Measurements from ENCODE around the gene CRYBG3.
"Not testable (repeated sequence)": the region's sequence is repeated elsewhere in the genome, so short reads cannot be mapped to it uniquely, and the experiment has no call there.

The CRYBG3 gene

DNA sequence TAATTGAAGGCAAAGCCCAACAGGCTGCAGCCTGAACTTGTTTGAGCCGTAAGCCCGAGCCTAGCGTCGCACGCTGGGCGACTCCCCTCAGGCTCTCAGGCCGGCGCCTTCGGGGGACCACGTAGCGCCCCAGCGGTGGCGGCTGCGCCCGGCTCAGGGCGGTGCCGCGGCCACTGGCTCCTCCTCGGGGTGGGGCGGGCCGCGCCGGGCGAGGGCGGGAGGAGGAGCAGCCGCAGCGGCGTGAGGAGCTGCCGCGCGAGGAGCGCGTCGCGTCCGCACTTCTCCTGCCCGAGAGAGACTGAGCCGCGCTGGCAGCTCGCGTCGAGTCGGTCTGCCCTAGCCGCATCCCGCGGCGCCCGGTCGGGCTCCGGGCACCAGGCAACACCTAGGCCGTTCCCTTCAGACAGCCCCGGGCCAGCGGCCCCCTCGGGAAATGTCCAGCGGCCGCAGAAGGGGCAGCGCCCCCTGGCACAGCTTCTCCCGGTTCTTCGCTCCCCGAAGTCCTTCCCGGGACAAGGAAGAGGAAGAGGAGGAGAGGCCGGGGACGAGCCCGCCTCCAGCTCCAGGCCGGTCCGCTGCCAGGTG, at the start of gene CRYBG3:
CRYBG3 (plus strand) TSS at position 238 of the 585 bp plus-strand sequence; CDS start at position 434, 196 bp downstream.
- DNase-seq: peak; percentile 77

DNA sequence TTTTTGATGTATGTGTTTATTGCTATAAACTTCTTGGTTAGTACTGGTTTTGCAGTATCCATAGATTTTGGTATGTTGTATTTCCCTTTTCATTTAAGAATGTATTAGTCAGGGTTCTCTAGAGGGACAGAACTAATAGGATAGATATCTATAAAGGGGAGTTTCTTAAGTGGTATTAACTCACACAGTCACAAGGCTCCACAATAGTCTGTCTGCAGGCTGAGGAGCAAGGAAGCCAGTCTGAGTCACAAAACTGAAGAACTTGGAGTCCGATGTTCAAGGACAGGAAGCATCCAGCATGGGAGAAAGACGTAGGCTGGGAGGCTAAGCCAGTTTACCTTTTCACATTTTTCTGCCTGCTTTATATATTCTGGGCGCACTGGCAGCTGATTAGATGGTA, 48.9 kb upstream of the CRYBG3 start:
- no peak for DNase-seq

DNA sequence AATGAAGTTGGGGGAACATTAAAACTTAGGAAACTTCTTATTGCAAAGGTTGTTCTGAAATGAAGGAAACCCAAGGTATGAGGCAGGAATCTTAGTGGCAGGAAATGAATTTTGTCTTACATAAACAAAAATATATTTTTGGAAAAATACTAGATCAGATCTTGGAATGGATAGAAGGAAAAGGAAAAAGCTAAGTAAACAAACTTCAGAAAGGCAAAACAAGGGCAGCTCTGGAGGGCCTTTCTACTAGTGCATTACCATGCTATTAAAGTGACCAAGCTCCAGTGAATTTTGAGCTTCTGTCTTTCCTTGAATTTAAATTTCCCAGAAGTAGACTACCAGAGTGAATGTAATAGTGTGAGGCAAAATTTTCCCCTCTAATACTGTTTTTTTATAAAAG, 43.7 kb upstream of the CRYBG3 start:
- no peak for DNase-seq

- DNase-seq: no peak
Measured at GRCh38 chr3:97793420-97794019, 28.3 kb upstream of the CRYBG3 start.

GRCh38 chr3:97795951-97796350, 25.9 kb upstream of the CRYBG3 start:
- no peak for DNase-seq

- DNase-seq: no peak
Measured at GRCh38 chr3:97804471-97804870, 17.3 kb upstream of the CRYBG3 start.

GRCh38 chr3:97810779-97811390, 10.9 kb upstream of the CRYBG3 start:
- no peak for DNase-seq

- DNase-seq: no peak
Measured at GRCh38 chr3:97815149-97815917, 6.5 kb upstream of the CRYBG3 start.

DNA sequence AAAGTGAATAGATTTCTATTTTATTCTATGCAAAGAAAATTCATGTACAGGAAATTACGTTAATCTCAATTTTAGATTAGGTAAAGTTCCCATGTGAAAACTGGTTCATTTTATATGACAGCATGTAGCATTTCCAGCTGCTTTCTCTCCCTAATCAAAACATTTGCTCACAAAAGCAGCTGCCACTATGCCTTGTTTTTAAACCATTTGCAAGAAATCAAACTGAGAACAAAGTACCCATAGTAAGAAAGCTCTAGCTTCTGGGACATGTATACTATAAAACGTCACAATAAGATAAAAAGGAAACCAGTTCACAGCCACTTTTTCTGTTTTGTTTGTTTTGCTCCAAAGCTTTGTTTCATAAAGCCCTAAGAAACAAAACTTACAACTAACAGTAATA, 5.0 kb upstream of the CRYBG3 start:
- no peak for DNase-seq

DNA sequence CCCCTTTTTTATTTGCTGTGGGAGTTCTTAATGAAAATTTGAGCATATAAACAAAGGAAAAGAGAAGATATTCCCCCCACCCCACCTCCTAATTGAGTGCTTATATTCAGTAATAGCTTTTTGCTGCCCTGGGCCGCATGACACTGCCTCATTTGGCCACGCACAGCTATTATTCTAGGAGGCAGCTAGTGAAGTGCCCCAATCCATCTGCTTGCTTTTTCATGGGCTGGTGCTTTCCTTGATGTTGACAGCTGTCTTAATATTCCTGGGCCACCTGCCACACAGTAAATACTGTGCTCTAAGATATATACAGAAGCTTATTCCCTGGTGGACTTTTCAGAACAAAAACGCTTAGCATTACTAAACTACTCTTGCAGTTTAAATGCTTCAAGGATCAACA, 3.8 kb upstream of the CRYBG3 start:
- DNase-seq: no peak

DNA sequence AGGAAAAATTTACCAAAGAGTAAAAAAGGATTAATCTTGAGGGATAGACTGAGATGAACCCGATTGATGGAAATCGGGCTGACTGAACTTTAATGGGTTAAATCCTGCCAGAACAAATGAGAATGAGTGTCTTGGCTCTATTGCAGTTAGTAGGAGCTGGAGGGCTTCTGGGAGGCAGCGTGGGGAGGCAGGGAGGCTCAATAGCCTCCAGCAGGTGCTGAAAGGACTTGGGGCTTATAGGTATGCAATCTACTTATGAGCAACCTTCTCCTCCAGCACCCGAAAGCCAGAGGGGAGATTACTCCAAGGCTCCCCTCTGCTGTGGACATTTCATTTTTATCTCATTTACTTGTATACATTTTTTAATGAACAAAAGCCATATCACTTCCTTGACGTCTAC, 1.0 kb upstream of the CRYBG3 start:
- DNase-seq: no peak

DNA sequence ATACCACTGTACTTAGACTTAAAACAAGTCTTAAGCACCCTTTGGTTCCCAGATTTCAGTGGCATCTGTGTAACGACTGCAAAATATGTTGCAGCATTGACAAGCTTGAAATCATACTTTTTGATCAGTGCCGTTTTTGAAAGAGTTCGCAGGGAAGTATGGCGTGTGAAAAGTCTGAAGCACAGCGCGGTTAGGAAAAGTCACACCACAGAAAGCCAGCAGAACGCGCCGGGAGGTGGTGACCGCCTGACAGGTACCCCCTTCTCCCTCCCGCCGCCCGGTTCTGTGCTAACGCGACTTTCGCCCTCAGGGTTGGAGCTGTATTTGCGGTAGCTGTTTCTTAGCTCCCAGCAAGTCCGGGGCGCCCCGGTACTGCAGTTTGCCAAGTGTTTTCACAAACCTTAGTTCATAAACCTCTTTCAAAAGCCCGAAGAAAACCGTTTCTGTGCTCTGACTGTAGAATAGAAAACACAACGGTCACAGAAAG, 481 bp upstream of the CRYBG3 start:
- peak; percentile 24 for DNase-seq

- no peak for DNase-seq
Measured at GRCh38 chr3:97822359-97822775, 556 bp downstream of the CRYBG3 start.

DNA sequence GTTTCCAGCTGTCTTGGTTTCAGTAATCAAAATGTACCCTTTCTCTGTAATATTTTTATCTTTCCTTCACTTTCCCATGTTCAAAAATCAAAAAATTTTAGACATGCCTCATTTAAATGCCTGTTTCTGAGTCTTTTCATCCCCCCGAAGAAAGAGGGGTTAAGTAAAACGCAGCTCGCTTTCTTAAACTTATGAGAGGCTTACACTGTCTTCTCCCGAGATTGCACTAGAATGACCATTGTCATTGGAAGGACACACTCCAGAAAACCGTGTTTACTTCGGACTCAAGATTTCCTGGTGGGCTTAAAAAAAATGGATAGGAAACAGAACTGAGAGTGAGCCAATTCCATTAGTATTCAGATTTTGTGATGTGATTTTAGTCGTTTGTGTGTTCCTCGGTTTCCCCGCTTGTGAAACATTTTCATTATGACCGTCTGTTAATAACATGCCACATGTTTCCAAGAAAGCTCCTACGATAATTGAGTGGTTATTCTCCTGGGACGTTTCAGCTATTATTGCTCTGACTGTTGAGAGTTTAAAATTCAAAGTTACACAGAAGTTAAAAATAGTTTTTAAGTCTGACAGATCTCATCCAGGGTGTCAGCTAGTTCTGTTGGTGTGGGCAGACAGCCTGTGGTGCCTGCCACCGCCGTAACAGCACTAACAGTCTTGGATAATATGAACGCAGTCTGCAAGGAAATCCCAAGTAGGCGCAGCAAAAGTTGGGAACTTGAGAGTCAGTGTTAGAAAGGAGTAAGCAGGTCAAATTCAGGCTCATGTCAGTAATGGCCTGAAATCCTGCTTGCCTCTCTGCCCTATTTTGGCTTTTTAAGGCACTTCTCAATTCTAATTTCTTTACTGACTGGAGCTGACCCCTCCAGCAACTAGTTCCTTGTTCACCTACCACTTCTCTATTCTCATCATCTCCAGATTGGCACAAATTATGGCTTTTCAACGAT, 1.5 kb downstream of the CRYBG3 start:
- no peak for DNase-seq

- no peak for DNase-seq
Measured at GRCh38 chr3:97825101-97825500, 3.3 kb downstream of the CRYBG3 start.

DNA sequence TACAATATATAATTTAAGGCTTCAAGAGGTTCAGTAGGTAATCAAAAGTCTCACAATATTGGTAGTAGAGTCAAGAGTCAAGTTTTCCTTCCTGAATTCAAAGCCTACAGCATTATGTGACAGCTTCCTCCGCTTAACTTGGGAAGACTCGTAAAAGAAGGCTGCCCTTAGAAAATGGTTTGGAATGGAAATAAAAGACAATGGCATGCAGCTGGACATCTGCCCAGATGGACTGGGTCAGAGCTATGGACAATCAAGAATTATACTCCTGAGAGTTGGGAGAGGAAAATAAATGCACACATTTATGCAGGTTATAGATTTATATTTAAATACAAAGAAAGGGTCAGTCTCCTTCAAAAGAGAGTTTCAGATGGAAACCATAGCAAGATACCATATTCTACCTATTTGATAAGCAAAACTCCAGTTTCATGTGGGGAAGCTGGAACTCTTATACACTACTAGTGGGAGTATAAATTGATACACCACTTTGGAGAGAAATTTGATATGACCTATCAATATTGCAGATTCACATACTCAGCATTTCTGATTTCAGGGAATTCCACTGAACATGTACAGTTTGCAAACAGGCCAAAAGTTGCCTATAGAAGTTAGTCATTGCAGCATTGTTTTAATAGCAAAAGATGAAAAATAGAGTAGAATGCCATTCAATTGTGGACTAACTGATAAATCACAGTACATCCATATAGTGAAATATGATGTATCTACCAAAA, 6.1 kb downstream of the CRYBG3 start:
- DNase-seq: no peak

GRCh38 chr3:97829198-97829597, 7.4 kb downstream of the CRYBG3 start:
- no peak for DNase-seq

DNA sequence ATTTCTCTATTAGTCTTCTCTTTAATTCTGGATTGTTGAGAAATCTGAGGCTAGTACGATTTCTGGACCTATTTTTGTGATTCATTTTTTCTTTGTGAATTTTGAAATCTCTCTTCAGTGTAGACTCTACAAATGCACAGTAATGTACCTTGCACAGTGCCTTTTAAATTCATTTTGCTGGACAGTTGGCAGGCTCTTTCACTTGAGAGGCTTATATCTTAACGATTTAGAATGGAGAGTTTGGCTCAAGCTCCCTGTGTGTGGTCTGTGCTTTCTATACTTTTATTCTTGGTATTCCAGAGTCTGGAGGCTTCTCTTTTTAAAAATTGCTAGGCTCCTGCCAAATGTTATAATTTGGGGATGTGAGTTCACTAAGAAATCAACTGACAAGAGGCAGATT, 8.8 kb downstream of the CRYBG3 start:
- DNase-seq: no peak

- DNase-seq: no peak
Measured at GRCh38 chr3:97831140-97831539, 9.3 kb downstream of the CRYBG3 start.

- not testable (repeated sequence) for DNase-seq
Measured at GRCh38 chr3:97833184-97833583, 11.4 kb downstream of the CRYBG3 start.

DNA sequence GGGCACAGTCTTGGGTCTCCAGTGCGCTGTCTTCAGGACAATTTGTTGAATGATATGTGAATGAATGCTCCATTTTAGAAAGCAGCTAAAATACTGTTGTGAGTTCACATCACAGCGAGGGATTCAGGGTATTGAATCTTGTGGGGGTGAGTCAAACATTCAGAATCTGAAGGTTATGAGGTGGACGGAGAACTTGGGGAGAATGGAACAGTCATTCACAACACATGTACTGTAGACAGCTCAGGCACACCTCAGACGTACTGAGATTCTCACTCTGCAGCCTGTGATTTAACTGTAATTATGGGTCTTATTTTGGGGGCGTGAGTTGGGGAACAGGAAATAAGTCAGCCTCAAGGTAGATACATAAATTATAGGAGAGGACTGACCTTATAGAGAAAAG, 13.9 kb downstream of the CRYBG3 start:
- no peak for DNase-seq

DNA sequence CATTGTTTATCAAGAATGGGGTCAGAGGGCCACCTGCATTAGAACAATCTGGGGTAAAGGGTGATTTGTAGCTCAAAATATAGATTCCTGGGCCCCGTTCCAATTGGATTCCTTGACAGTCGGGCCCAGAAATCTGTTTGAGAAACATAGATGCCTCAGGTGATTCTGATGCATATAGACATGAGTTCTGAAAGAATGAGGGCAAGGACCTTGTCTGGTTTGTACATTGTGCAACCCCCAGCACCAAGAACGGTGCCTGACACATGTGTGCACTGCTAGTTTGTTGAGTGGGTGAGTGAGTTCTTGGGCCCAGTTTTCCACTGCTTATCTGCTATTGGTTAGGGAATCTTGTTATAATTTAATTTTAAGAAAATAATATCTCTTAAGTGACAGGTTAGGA, 16.6 kb downstream of the CRYBG3 start:
- no peak for DNase-seq
